Gastrocnemius medialis (tissue), 4 donors: ENCODE measurements around the gene CD209. TPM values are rescaled to one million over a fixed set of nuclear protein-coding genes. Genes with fewer than 3 reads are reported as not detected.

Source experiments
- ATAC-seq, 2 donors: fragments of 150-250 bp; one replicate each; pipeline ENCODE4 v1.9.1; 2016
- DNase-seq, 2 donors: peaks; one replicate each; pipeline ENCODE4 v3.0.0-alpha.2; 2019
- H3K27ac ChIP-seq, 4 donors: fragments of 200-600 bp; sonication (generic); 1 replicate in 1 of 4; 2 replicates in 3 of 4; pipeline ENCODE4 v1.5.1; 2016 to 2018; ENCODE audit warnings: mild to moderate bottlenecking in 2 of 4, moderate library complexity in 1 of 4
- H3K27me3 ChIP-seq, 3 donors: fragments of 200-600 bp; sonication (generic) in 2 of 3; 1 replicate in 1 of 3; 2 replicates in 2 of 3; pipeline versions ENCODE4 v1.5.1 to v1.6.0; 2016 to 2019; ENCODE audit warnings: mild to moderate bottlenecking in 1 of 3, moderate library complexity in 1 of 3
- H3K36me3 ChIP-seq, 2 donors: fragments of 200-600 bp; sonication (generic) in 1 of 2; one replicate each; pipeline ENCODE4 v1.5.1; 2017 to 2018
- H3K4me1 ChIP-seq, 2 donors: fragments of 200-600 bp; sonication (generic) in 1 of 2; one replicate each; pipeline ENCODE4 v1.5.1; 2016 to 2017; ENCODE audit warnings: mild to moderate bottlenecking in 2 of 2
- H3K4me3 ChIP-seq, 4 donors: fragments of 200-600 bp; sonication (generic) in 3 of 4; 1 replicate in 1 of 4; 2 replicates in 3 of 4; pipeline ENCODE4 v1.5.1; 2016 to 2019; ENCODE audit warnings: mild to moderate bottlenecking in 2 of 4
- H3K9me3 ChIP-seq, 3 donors: fragments of 200-600 bp; sonication (generic) in 2 of 3; 1 replicate in 1 of 3; 2 replicates in 2 of 3; pipeline ENCODE4 v1.5.1; 2016 to 2019
- POLR2A ChIP-seq, 2 donors: fragments of 450-650 bp; IDR thresholded peaks; one replicate each; pipeline ENCODE4 v1.6.1; 2017; ENCODE audit warnings: antibody characterized with exemption in 2 of 2, mild to moderate bottlenecking in 2 of 2, moderate library complexity in 2 of 2
- in situ Hi-C, 4 donors: fragments of 200-750 bp; cut with MboI; loops; one replicate each; pipeline versions ENCODE4 v1.15.0 to v1.8.0; 2017; ENCODE audit warnings: low sequenced_read_pairs in 4 of 4
- intact Hi-C: fragments of 100-400 bp; cut with DNase I; formaldehyde crosslinking; loops from one replicate; pipeline ENCODE4 v1.15.1; 2023; ENCODE audit warnings: low total_unique reads
- total RNA-seq, 4 donors: library from RNA; depleted of rRNA; stranded (reverse); fragments of >200 nt; gene quantifications; one replicate each; pipeline versions ENCODE4 v1.1.0 to v1.2.3, GENCODE V29; 2016
- TF ChIP-seq, protein P1 (sequence below), 5 experiments: fragments of 450-650 bp in 3 of 5; fragments of 200-600 bp in 2 of 5; sonication (generic) in 2 of 5; IDR thresholded peaks in 4 of 5; conservative IDR thresholded peaks in 1 of 5; 1 replicate in 4 of 5; 2 replicates in 1 of 5; pipeline ENCODE4 v1.5.1; 2016 to 2019; ENCODE audit warnings: antibody characterized with exemption in 5 of 5, mild to moderate bottlenecking in 3 of 5, moderate library complexity in 3 of 5

The CD209 gene
- total RNA-seq, 4 donors from 2014 or later, result 0.56 to 1.3 (median 1.0) TPM

DNA sequence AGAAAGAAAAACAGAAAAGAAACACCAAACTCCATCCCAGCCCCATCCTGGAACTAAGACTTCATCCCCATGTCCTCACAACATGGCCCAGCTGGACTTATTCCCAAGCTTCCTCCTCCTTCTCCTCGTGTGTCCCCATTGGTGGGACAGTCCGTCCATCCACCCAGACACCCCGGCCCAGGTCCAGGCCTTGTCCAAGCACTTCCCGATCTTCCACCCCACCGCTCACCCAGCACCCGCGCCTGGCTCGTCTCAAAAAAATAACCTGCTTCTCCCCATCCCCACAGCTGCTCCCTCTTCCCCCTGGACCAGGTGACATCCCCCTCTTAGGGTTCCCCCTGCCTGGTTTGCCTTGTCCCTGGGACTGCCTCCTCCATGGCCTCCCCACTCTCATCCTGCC, 44.0 kb downstream of the CD209 start:
- ATAC-seq (no peak), DNase-seq (no peak)
- H3K27me3 ChIP-seq, result peaks cover 0 to 9% (median 5%) of the 10 kb centered on the region in 3 donors
- in situ Hi-C loops (no loop called here), intact Hi-C loops (no loop called here)
- H3K36me3 ChIP-seq, result no peaks in the 10 kb centered on the region
- H3K27ac ChIP-seq, result no peak overlapping the region
- H3K4me1 ChIP-seq, result no peaks in the 10 kb centered on the region
- H3K9me3 ChIP-seq, result no peaks in the 10 kb centered on the region
- H3K4me3 ChIP-seq, result no peak overlapping the region
- no peak for TF ChIP-seq POLR2A (IDR thresholded peaks at IDR 0.05)
- TF ChIP-seq, protein P1, sequence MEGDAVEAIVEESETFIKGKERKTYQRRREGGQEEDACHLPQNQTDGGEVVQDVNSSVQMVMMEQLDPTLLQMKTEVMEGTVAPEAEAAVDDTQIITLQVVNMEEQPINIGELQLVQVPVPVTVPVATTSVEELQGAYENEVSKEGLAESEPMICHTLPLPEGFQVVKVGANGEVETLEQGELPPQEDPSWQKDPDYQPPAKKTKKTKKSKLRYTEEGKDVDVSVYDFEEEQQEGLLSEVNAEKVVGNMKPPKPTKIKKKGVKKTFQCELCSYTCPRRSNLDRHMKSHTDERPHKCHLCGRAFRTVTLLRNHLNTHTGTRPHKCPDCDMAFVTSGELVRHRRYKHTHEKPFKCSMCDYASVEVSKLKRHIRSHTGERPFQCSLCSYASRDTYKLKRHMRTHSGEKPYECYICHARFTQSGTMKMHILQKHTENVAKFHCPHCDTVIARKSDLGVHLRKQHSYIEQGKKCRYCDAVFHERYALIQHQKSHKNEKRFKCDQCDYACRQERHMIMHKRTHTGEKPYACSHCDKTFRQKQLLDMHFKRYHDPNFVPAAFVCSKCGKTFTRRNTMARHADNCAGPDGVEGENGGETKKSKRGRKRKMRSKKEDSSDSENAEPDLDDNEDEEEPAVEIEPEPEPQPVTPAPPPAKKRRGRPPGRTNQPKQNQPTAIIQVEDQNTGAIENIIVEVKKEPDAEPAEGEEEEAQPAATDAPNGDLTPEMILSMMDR (IDR thresholded peaks at IDR 0.05 in 4 of 5, conservative IDR thresholded peaks at IDR 0.05 in 1 of 5), result no peak

DNA sequence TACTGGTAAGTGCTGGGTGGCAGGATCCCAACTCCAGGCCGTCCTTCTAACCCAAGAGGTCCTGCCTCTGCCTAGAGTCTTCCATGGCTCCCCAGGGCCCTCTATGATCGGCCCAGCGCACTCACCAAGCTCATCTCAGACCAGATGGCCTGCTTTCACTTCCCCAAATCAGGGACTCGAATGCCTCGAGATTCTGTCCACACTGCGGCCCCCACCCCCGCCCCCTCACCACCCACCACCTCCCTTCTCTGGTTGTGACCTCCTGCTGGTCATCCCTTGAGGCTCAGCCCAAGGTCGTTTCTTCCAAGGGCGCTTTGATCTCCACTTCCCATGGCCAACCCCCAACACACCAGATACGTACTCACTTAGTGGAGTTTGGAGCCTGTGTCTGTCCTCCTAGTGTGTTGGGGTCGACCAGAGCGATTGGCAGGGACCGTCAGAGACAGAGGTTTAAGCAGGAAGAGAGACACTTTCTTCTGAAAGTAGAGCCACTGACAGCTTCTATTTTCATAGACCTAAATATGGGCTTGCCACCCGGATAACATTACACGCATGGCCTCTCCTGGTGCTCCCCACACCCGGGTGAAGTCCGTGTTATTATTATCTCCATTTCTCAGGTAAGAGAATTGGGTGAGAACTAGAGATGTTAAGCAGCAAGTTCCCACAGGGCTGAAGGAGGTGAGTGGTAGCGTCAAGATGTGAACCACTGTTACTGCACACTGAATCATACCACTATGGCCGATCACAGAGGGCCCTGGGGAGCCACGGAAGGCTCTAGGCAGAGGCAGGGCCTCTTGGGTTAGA, 45.5 kb downstream of the CD209 start, which contains the start of gene FCER2:
TSS of gene FCER2 (minus strand) at position 478 of the 804 bp plus-strand sequence. CDS start 2,371 bp downstream, outside the sequence.
- no peaks in the 10 kb centered on the region for H3K4me1 ChIP-seq
- no peak within 1 kb of the TSS for H3K27ac ChIP-seq
- in situ Hi-C loops, result no loop called here
- H3K9me3 ChIP-seq, result no peaks in the 10 kb centered on the region
- H3K27me3 ChIP-seq, result peaks cover 0 to 22% (median 13%) of the 10 kb centered on the region in 3 donors
- ATAC-seq, result no peak
- H3K4me3 ChIP-seq, result no peak within 1 kb of the TSS
- TF ChIP-seq, protein P1 (IDR thresholded peaks at IDR 0.05 in 4 of 5, conservative IDR thresholded peaks at IDR 0.05 in 1 of 5), result no peak
- no peak for TF ChIP-seq POLR2A (IDR thresholded peaks at IDR 0.05)
- intact Hi-C loops, result no loop called here
- no peak for DNase-seq
- no peaks in the 10 kb centered on the region for H3K36me3 ChIP-seq

DNA sequence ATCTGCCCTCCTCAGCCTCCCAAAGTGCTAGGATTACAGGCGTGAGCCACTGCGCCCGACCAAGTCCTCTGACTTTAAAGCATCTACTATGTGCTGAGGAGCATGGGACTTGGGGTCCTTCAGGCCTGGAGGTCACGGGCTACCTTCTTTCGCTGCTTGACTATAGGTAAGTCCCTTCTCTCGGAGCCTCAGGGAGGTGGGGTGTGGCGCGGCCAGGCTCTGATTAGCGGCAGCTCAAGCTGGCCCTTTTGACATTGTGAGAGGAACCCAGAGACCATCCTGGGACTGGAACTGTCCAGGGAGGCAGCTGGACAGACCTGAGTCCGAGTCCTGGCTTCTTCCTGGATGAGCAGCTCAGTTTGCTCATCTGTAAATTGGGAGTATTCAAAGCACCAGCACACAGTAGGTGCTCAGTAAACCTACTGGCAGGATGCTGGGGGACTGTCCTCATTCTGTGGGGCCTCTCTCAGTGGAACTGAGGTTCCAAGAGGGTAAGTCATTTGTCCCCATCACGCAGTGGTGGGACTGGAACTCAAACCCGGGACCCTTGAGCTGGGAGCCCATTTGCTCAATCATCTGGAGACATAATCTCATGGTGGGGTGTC, 46.2 kb downstream of the CD209 start:
- peaks cover 0 to 22% (median 13%) of the 10 kb centered on the region in 3 donors for H3K27me3 ChIP-seq
- H3K4me1 ChIP-seq, result no peaks in the 10 kb centered on the region
- no peaks in the 10 kb centered on the region for H3K9me3 ChIP-seq
- no peak overlapping the region for H3K27ac ChIP-seq
- in situ Hi-C loops, result no loop called here
- TF ChIP-seq, protein P1 (IDR thresholded peaks at IDR 0.05 in 4 of 5, conservative IDR thresholded peaks at IDR 0.05 in 1 of 5), result no peak
- TF ChIP-seq POLR2A (IDR thresholded peaks at IDR 0.05), result no peak
- intact Hi-C loops, result no loop called here
- no peaks in the 10 kb centered on the region for H3K36me3 ChIP-seq
- no peak overlapping the region for H3K4me3 ChIP-seq
- DNase-seq (no peak), ATAC-seq (no peak)

DNA sequence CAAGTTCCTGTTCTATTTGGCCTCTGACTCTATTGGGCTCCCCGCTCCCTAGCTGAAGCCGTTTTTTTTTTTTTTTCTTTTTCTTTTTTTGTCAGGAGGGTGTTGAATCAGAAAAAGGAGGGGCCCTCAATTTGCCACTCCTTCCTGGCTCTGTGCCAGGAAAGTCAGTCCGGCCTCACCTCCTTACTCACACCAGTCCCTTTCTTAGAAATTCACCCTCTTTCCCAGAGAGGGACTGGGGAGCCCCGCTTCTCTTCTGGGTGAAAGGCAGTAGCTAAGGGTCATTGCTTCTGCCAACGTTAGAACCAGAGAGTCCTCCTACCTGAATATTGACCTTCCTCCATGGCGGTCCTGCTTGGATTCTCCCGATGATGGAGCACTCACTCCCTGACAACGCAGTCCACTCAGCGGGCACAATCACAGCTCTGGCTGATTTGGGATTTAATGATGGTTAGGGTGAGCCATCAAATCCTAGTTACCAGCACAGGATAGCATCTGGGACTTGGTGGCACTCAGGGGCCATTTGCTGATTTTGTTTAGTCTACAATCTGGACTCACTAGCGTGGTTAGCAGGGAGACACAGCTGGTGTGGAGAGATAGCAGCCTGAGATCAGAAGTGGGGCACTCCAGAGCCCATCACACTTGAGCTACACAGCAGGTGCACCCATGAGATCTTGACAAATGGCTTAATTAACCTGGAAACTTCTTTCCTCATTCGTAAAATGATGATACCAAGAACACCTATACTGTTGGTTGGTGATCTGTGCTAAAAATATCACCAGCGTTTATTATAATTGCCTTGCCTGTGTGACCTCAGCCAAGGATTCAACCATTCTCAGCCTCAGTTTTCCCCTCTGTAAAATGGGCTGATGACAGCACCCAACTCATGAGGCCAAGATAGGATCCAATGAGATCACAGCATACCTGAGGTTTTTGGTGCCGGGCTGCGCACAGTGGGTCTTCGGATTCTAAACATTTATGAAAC, 47.6 kb downstream of the CD209 start:
- in situ Hi-C loops (no loop called here), intact Hi-C loops (no loop called here)
- H3K36me3 ChIP-seq, result no peaks in the 10 kb centered on the region
- H3K27me3 ChIP-seq, result peaks cover 0 to 22% (median 17%) of the 10 kb centered on the region in 3 donors
- DNase-seq (no peak), ATAC-seq (no peak)
- no peak overlapping the region for H3K27ac ChIP-seq
- no peaks in the 10 kb centered on the region for H3K9me3 ChIP-seq
- no peak overlapping the region for H3K4me3 ChIP-seq
- H3K4me1 ChIP-seq, result no peaks in the 10 kb centered on the region
- TF ChIP-seq, protein P1 (IDR thresholded peaks at IDR 0.05 in 4 of 5, conservative IDR thresholded peaks at IDR 0.05 in 1 of 5), result no peak
- no peak for TF ChIP-seq POLR2A (IDR thresholded peaks at IDR 0.05)
